DMS53 treated with DMSO at 0.1 percent for 48 hours (cell line): ENCODE results near the gene SHROOM4.

Experiments used
- DNase-seq: peaks from one replicate; lab custom pipeline; 2025; ENCODE audit not compliant: unreplicated experiment; lab: John Stamatoyannopoulos, UW

The SHROOM4 gene

DNA sequence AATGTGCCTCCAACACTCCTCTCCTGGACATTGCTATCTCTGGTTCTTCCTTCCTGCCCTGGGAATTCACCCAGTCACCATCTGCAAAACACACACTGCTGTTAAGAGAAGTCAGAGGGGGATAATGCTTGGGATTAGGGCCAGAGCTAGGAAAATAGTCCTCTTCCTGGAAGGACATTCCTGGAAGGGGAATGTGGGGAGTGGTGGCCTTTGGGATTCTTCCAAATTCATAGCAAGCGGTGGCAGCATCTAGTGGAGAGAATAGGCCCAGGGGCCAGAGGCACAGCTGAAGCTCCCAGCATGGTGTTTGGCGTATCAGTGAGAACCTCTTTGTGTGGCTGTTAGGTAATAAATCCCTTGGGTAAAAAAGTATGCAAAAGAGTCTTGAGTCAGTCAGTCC lies 34.3 kb downstream of the SHROOM4 start:
- no peak for DNase-seq

- DNase-seq = no peak
These were observed 35.7 kb downstream of the SHROOM4 start for GRCh38 chrX:50778272-50778671.

DNA sequence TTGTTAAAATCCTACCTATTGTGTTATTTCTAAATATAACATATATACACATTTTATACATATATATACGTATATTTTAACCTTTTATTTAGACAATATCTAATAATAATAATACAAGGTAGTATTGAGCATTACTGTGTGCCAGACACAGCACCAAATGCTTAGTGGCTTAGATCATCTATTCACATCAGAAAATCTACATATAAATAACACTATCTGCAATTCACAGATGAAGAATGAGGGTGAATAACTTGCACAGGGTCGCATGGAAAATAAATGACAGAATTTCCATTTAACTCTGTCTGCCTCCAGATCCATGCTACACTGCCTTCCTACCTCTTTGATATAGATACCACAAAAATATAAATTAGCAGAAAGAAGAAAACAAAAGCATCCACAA lies 37.7 kb downstream of the SHROOM4 start:
- DNase-seq = no peak

GRCh38 chrX:50771382-50771781 lies 42.6 kb downstream of the SHROOM4 start:
- DNase-seq = no peak

DNA sequence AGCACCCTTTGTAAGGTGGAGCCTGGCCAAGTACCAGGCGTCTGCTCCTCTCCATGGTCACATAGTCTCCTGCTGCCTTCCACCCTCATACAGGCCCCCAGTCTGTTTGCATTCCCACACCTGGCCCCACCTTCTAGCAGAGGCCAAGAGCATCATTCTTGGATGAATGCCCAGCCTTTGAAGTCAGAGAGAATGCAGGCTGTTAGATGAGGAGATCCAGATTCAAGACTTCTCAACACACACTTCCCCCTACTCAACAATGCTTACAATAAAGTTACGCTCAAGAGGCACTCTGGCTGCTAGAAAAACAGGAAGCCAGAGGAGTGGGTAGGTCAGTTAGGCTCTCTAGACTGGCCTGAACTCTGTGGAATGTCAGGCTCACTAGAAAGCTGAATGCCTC lies 43.3 kb downstream of the SHROOM4 start:
- peak; percentile 84 for DNase-seq

DNA sequence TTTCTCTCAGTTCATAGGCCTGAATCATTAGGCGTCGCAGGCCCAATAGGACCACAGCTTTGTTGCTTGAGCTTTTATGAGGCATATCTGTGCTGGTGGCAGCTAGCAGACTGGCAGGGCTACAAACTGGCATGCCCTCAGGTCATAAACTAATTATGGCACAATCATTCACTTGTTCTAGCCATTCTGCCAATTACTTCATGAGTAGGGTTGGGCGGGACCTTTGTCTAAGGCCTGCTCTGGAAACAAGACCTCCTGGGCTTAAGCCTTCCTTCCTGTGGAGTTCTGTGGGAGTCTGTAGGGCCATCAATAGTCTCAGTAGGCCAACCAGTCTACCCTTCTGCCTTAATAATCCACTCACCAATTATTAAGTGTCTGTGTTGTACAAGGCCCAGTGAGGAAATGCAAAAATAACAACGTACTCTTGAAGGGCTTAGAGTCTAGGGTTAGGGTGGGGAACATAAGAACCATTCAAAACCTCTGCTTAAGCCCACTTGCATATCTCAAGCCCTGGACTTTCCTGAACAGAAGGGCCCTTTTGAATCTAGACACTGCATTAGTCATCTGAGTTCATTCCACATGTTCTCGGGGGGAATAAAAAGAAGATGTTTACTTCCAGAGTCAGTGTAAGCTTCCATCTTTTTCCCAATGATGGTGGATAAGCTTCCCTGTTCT lies 44.5 kb downstream of the SHROOM4 start:
- no peak for DNase-seq

DNA sequence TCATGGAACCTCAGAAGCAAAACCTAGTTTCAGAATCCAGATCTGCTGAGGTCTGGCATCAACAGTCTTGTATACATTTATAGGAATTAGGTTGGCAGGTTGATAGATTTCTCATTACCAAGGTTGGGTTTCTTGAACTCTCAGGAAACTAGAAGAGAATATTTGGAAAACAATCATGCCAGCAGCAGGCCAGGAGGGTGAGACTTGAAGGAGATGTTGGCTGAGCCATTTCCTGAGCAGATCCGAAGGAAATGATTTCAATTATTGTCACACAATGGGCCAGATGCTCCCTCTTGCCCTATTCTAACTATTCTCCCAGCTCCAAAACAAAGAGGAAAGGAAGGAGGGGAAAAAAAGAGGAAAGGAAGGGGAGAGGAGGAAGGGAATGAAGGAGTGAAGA lies 45.2 kb downstream of the SHROOM4 start:
- no peak for DNase-seq

- DNase-seq = no peak
These were observed 48.0 kb downstream of the SHROOM4 start for GRCh38 chrX:50765986-50766385.

DNA sequence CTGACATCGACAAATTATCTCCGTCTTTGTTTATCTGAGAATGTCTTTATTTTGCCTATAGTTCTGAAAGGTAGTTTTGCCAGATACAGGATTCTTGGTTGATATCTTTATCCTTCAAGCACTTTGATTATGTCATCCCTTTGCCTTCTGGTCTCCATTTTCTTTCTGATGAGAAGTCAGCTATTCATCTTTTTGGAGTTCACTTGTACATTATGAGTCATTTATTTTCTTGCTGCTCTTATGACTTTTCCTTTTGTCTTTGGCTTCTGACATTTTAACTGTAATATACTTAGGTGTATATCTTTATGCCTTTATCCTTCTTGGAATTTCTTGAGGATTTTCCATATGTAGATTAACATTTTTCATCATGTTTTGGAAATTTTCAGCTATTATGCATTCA lies 51.4 kb downstream of the SHROOM4 start:
- no peak for DNase-seq

DNA sequence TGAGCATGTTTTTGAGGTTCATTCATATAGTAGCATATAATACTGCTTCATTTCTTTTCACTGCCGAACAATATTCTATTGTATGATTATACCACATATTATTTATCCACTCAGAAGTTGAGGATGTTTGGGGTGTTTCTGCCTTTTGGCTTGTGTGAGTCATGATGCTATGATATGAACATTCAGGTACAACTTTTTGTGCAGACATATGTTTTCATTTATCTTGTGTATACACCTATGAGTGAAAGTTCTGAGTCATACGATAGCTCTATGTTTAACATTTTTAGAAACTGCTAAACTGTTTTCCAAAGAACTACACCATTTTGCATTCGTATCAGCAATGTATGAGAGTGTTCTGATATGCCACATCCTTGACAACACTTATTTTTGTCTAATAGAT lies 57.7 kb downstream of the SHROOM4 start:
- DNase-seq = no peak

- DNase-seq = no peak
These were observed 62.9 kb downstream of the SHROOM4 start for GRCh38 chrX:50751091-50751490.

GRCh38 chrX:50747471-50747900 lies 66.5 kb downstream of the SHROOM4 start:
- DNase-seq = peak; percentile 9

DNA sequence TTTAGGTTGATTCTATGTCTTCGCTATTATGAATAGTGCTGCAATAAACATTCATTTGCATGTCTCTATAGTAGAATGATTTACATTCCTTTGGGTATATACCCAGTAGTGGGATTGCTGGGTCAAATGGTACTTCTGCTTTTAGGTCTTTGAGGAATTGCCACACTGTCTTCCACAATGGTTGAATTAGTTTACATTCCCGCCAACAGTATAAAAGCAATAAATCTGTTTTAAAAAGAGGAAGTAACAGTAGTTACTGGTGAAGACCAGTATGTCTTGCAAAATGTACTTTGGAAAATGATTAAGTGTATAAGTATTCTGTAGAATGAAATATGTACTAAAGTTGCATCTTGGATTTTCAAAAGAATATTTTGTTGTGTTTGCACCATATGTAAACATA lies 77.3 kb downstream of the SHROOM4 start:
- no peak for DNase-seq

DNA sequence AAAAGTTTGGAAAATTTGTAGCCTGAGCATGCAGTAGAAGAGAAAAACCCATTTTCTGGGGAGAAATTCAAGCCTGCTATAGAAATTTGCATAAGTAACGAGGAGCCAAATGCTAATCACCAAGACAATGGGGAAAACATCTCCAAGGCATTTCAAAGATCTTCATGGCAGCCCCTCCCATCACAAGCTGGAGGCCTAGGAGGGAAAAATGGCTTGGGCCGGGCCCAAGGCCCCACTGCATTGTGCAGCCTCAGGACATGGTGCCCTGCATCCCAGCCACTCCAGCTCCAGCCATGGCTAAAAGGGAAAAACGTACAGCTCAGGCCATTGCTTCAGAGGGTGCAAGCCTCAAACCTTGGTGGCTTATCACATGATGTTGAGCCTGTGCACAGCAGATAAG lies 87.7 kb downstream of the SHROOM4 start:
- DNase-seq = no peak

DNA sequence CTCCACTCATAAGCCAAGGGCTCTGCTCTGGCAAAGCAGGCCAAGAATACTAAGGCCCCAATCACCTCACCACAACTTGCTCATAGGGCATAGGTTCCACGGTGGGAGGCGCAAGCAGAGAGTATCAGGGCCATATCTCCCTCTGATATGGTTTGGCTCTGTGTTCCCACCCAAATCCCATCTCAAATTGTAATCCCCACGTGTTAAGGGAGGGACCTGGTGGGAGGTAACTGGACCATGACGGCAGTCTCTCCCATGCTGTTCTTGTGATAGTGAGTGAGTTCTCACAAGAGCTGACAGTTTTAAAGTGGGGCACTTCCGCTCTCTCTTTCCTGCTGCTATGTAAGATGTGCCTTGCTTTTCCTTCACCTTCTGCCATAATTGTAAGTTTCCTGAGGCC lies 88.7 kb downstream of the SHROOM4 start:
- DNase-seq = no peak

DNA sequence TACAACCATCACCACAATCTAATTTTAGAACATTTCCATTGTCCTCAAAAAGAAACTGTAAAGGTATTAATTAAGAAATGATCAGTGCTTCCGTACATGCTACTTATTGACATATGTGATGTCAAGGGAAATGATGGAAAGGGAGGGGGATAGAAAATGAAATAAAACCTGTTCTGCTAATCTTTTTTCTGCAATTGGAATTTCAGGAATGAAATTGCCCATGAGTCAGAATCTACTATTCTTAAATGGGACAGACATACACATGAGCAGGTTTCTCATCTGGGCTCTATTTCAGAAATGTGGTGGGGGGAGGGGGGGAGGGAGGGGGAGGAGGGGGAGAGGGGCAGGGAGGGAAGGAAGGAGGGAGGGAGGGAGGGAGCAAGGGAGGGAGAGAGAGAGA lies 91.0 kb downstream of the SHROOM4 start:
- DNase-seq = no peak

- DNase-seq = no peak
These were observed 92.1 kb downstream of the SHROOM4 start for GRCh38 chrX:50721764-50722521.

- DNase-seq = no peak
These were observed 94.4 kb downstream of the SHROOM4 start for GRCh38 chrX:50719614-50720013.

GRCh38 chrX:50718776-50719175 lies 95.2 kb downstream of the SHROOM4 start:
- DNase-seq = no peak

- DNase-seq = no peak
These were observed 97.3 kb downstream of the SHROOM4 start for GRCh38 chrX:50716706-50717105.

DNA sequence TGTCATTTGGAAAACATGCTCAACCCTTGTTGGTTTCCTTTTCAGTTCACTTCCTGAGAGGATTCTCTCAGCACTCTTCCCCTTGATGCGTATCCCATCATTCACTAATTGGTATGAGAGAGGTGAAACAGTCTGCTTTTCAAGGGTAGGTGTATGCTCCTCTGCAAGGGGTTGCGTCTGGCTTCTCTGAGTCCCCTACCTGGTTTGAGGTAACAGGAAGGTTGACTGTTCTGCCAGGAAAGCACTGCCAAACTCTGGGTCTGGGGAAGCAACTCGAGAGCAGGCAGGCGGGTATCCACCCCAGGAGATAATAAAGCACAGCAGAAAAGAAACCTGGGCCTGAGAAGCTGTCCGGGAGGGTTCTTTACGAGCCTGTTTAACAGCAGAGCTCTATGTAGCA lies 101.2 kb downstream of the SHROOM4 start:
- DNase-seq = no peak

DNA sequence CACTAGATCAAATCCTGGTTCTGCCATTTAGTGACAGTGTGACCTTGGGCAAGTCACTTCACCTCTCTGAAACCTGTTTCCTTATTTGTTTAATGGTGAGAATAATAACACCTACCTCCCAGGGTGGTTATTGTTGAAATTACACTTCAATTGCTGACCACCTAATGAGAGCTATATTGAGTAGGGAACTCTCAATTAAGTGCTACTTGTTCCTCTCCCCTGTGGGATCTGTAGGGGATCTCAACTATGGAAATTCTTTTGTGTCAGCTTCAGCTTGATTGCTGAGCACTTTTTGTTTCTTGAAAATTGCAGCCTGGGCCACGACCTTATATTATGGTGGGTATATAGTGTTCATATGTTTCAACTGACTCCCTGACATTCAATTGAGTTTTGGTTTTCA lies 102.1 kb downstream of the SHROOM4 start:
- DNase-seq = no peak
